H9 (cell line): Measurements from ENCODE around the gene NTF4. TPM values are rescaled to one million over a fixed set of nuclear protein-coding genes. Genes with fewer than 3 reads are reported as not detected.
"Not testable (repeated sequence)": the region's sequence is repeated elsewhere in the genome, so short reads cannot be mapped to it uniquely, and the experiment has no call there.

Source experiments
- DNase-seq: peaks from one replicate; pipeline ENCODE4 v3.0.0-alpha.2; 2017
- H2AFZ ChIP-seq: one replicate; pipeline ENCODE4 v1.6.1; 2013; ENCODE audit warnings: mild to moderate bottlenecking, low read length, control low read depth, moderate library complexity
- H2AK5ac ChIP-seq: 2 replicates; pipeline ENCODE4 v1.6.1; 2013; ENCODE audit warnings: low read length, control low read depth, mixed read lengths; ENCODE audit not compliant: insufficient read length
- H2BK120ac ChIP-seq: one replicate; pipeline ENCODE4 v1.6.1; 2013; ENCODE audit warnings: low read depth, mild to moderate bottlenecking, low read length, control low read depth, inconsistent platforms; ENCODE audit not compliant: poor library complexity, severe bottlenecking
- H2BK12ac ChIP-seq: 2 replicates; pipeline ENCODE4 v1.6.1; 2013; ENCODE audit warnings: low read length, control low read depth, mixed read lengths, low read depth; ENCODE audit not compliant: insufficient read length
- H2BK15ac ChIP-seq: 2 replicates; pipeline ENCODE4 v1.6.1; 2013; ENCODE audit warnings: low read depth, low read length, control low read depth
- H2BK20ac ChIP-seq: one replicate; pipeline ENCODE4 v1.6.1; 2013; ENCODE audit warnings: low read depth, mild to moderate bottlenecking, low read length, control low read depth, inconsistent platforms; ENCODE audit not compliant: poor library complexity, severe bottlenecking
- H2BK5ac ChIP-seq: 2 replicates; pipeline ENCODE4 v1.6.1; 2013; ENCODE audit warnings: low read length, control low read depth, mixed read lengths; ENCODE audit not compliant: insufficient read length
- H3K14ac ChIP-seq: 2 replicates; pipeline ENCODE4 v1.6.1; 2013; ENCODE audit warnings: low read length, control low read depth; ENCODE audit not compliant: insufficient read depth
- H3K18ac ChIP-seq: 2 replicates; pipeline ENCODE4 v1.6.1; 2013; ENCODE audit warnings: low read depth, mild to moderate bottlenecking, mixed read lengths, low read length, control low read depth; ENCODE audit not compliant: insufficient read length
- H3K23ac ChIP-seq: 2 replicates; pipeline ENCODE4 v1.6.1; 2013; ENCODE audit warnings: low read length, control low read depth, mixed read lengths, low read depth; ENCODE audit not compliant: insufficient read length
- H3K23me2 ChIP-seq: 2 replicates; pipeline ENCODE4 v1.6.1; 2013; ENCODE audit warnings: low read depth, mild to moderate bottlenecking, mixed read lengths, low read length, control low read depth; ENCODE audit not compliant: insufficient read length, poor library complexity, severe bottlenecking
- H3K27ac ChIP-seq: 2 replicates; pipeline ENCODE4 v1.5.1; 2013; ENCODE audit warnings: low read length, control low read depth, mixed read lengths, low read depth; ENCODE audit not compliant: insufficient read length
- H3K27me3 ChIP-seq: 2 replicates; pipeline ENCODE4 v1.6.1; 2013; ENCODE audit warnings: low read length, control low read depth, inconsistent platforms; ENCODE audit not compliant: insufficient read depth
- H3K4ac ChIP-seq: 2 replicates; pipeline ENCODE4 v1.6.1; 2013; ENCODE audit warnings: low read depth, mild to moderate bottlenecking, control low read depth, inconsistent platforms, low read length, moderate library complexity
- H3K4me1 ChIP-seq: 2 replicates; pipeline ENCODE4 v1.6.1; 2013; ENCODE audit warnings: low read length, control low read depth, inconsistent platforms; ENCODE audit not compliant: insufficient read depth
- H3K4me2 ChIP-seq: 2 replicates; pipeline ENCODE4 v1.6.1; 2013; ENCODE audit warnings: low read length, control low read depth, mixed read lengths; ENCODE audit not compliant: insufficient read length, insufficient read depth
- H3K56ac ChIP-seq: 2 replicates; pipeline ENCODE4 v1.6.1; 2013; ENCODE audit warnings: low read depth, mild to moderate bottlenecking, mixed read lengths, low read length, control low read depth; ENCODE audit not compliant: insufficient read length
- H3K79me1 ChIP-seq: 2 replicates; pipeline ENCODE4 v1.6.1; 2013; ENCODE audit warnings: low read depth, mild to moderate bottlenecking, moderate library complexity, low read length, control low read depth, inconsistent platforms; ENCODE audit not compliant: insufficient read depth, poor library complexity, severe bottlenecking
- H3K79me2 ChIP-seq: 2 replicates; pipeline ENCODE4 v1.6.1; 2013; ENCODE audit warnings: low read length, control low read depth, inconsistent platforms; ENCODE audit not compliant: insufficient read depth
- H3K9ac ChIP-seq: 2 replicates; pipeline ENCODE4 v1.6.1; 2013; ENCODE audit warnings: low read length, control low read depth, mixed read lengths; ENCODE audit not compliant: insufficient read length; ENCODE audit errors: extremely low read depth
- H3K9me3 ChIP-seq: one replicate; pipeline ENCODE4 v1.6.1; 2013; ENCODE audit warnings: low read depth, low read length, inconsistent platforms; ENCODE audit not compliant: control insufficient read depth
- H3T11ph ChIP-seq: one replicate; pipeline ENCODE4 v1.6.1; 2013; ENCODE audit warnings: mild to moderate bottlenecking, low read length, control low read depth, inconsistent platforms
- H4K20me1 ChIP-seq: one replicate; pipeline ENCODE4 v1.6.1; 2013; ENCODE audit not compliant: control insufficient read depth, insufficient read length, insufficient read depth
- H4K5ac ChIP-seq: 2 replicates; pipeline ENCODE4 v1.6.1; 2013; ENCODE audit warnings: low read depth, mild to moderate bottlenecking, mixed read lengths, low read length, control low read depth; ENCODE audit not compliant: insufficient read length
- H4K8ac ChIP-seq: replicated peaks from 2 replicates; pipeline ENCODE4 v1.6.1; 2013; ENCODE audit warnings: low read length, control low read depth, mixed read lengths, low read depth; ENCODE audit not compliant: insufficient read length
- H4K91ac ChIP-seq: 2 replicates; pipeline ENCODE4 v1.6.1; 2013; ENCODE audit warnings: low read depth, mild to moderate bottlenecking, moderate library complexity, mixed read lengths, low read length, control low read depth; ENCODE audit not compliant: insufficient read length
- H3K27ac Mint-ChIP-seq, 3 experiments: 2 replicates in 2 of 3; 3 replicates in 1 of 3; pipeline ENCODE4 v1.8.0; 2020 to 2021; ENCODE audit warnings: mixed read lengths in 3 of 3, mild to moderate bottlenecking in 1 of 3, moderate library complexity in 1 of 3
- H3K27me3 Mint-ChIP-seq: 2 replicates; pipeline ENCODE4 v1.8.0; 2021; ENCODE audit warnings: low read depth, mild to moderate bottlenecking, moderate library complexity, mixed read lengths
- H3K36me3 Mint-ChIP-seq, 3 experiments: 2 replicates in 2 of 3; 3 replicates in 1 of 3; pipeline ENCODE4 v1.8.0; 2020 to 2021; ENCODE audit warnings: low read depth in 3 of 3, mixed read lengths in 3 of 3; ENCODE audit not compliant: insufficient read depth in 1 of 3
- H3K4me1 Mint-ChIP-seq, 2 experiments: 2 replicates each; pipeline ENCODE4 v1.8.0; 2020; ENCODE audit warnings: mixed read lengths in 2 of 2
- H3K4me3 Mint-ChIP-seq, 2 experiments: 2 replicates in 1 of 2; 3 replicates in 1 of 2; pipeline ENCODE4 v1.8.0; 2020 to 2021; ENCODE audit warnings: mild to moderate bottlenecking in 2 of 2, mixed read lengths in 2 of 2, moderate library complexity in 1 of 2
- H3K9me3 Mint-ChIP-seq, 2 experiments: 2 replicates in 1 of 2; 3 replicates in 1 of 2; pipeline ENCODE4 v1.8.0; 2020; ENCODE audit warnings: mild to moderate bottlenecking in 2 of 2, mixed read lengths in 2 of 2, moderate library complexity in 1 of 2
- CTCF ChIP-seq: fragments of 200-600 bp; sonication (generic); conservative IDR thresholded peaks from 3 replicates; pipeline ENCODE4 v1.8.0; 2021; ENCODE audit warnings: antibody characterized with exemption, mild to moderate bottlenecking
- WGBS: extraction: QIAGEN DNeasy Blood & Tissue Kit; methylation state at CpG from one replicate; pipeline ENCODE4 v1.1.7; 2013; ENCODE audit warnings: missing lambda C conversion rate, low lambda C conversion rate, mixed read lengths; ENCODE audit not compliant: insufficient read length; ENCODE audit errors: extremely low coverage; 5-methylcytosine and 5-hydroxymethylcytosine counted together
- total RNA-seq: library from RNA; stranded (reverse); gene quantifications from 2 replicates; pipeline ENCODE4 v1.2.1, GENCODE V29; 2021

The NTF4 gene
- total RNA-seq, 1 experiment from 2014 or later = 2.1 TPM

GRCh38 chr19:49031642-49032301 is 32.8 kb downstream of the NTF4 start, which contains the start of gene CGB2:
Gene CGB2, plus strand, starts transcription at chr19:49031890. Its CDS starts 206 bp downstream, at chr19:49032096.
- not testable (repeated sequence) for H3T11ph ChIP-seq, H2BK5ac ChIP-seq, H3K56ac ChIP-seq, H3K9ac ChIP-seq, H3K4me1 ChIP-seq, H2AFZ ChIP-seq, H3K9me3 Mint-ChIP-seq, H3K4me1 Mint-ChIP-seq, H4K91ac ChIP-seq, H3K4me2 ChIP-seq, H2BK15ac ChIP-seq, H3K79me1 ChIP-seq, H2BK12ac ChIP-seq, H4K8ac ChIP-seq, H3K23ac ChIP-seq, H2AK5ac ChIP-seq, H3K14ac ChIP-seq, H3K79me2 ChIP-seq, H3K27ac ChIP-seq, H3K36me3 Mint-ChIP-seq, H3K23me2 ChIP-seq, H3K27ac Mint-ChIP-seq, H4K5ac ChIP-seq, H2BK120ac ChIP-seq, H2BK20ac ChIP-seq, H3K4ac ChIP-seq, H3K27me3 ChIP-seq, H3K9me3 ChIP-seq, H4K20me1 ChIP-seq, H3K18ac ChIP-seq
- peak; percentile 79 for DNase-seq
- no CpG with 5 or more reads among the region's 28 CpGs for WGBS
- peak; percentile 88 for TF ChIP-seq CTCF
- Mint-ChIP-seq H3K27me3 (peaks cover 27% of the 10 kb centered on the region), H3K4me3 (peak within 1 kb of the TSS; percentile 8 to 73; a peak in 4 of 5 replicates)

- not testable (repeated sequence) for H3K56ac ChIP-seq, H3K4me3 Mint-ChIP-seq, H3K9me3 ChIP-seq, H3K23me2 ChIP-seq, H3K4me1 Mint-ChIP-seq, H3K4ac ChIP-seq, H3K23ac ChIP-seq, H2BK12ac ChIP-seq, H2AK5ac ChIP-seq, H3K79me1 ChIP-seq, H2BK20ac ChIP-seq, H2BK15ac ChIP-seq, H3K27ac ChIP-seq, H4K91ac ChIP-seq, H4K8ac ChIP-seq, H3K9me3 Mint-ChIP-seq, H3K27me3 ChIP-seq, DNase-seq, H3K9ac ChIP-seq, H3K36me3 Mint-ChIP-seq, H3K4me2 ChIP-seq, H2BK5ac ChIP-seq, H3K27ac Mint-ChIP-seq, H4K5ac ChIP-seq, H2BK120ac ChIP-seq, H3K14ac ChIP-seq, H4K20me1 ChIP-seq, H2AFZ ChIP-seq, H3K18ac ChIP-seq, H3T11ph ChIP-seq, H3K4me1 ChIP-seq, H3K79me2 ChIP-seq
- H3K27me3 Mint-ChIP-seq = peaks cover 26% of the 10 kb centered on the region
- WGBS = no CpG with 5 or more reads among the region's 8 CpGs
Measured at GRCh38 chr19:49030323-49030722, 34.3 kb downstream of the NTF4 start.
